Ovary (tissue), 9 donors: ENCODE results near the gene CARD9. TPM values are rescaled to one million over a fixed set of nuclear protein-coding genes. Genes with fewer than 3 reads are reported as not detected.

Source experiments
- DNase-seq, 5 donors: peaks; one replicate each; pipeline ENCODE4 v3.0.0-alpha.2; 2019 to 2020
- H3K27ac ChIP-seq, 2 donors: fragments of 200-600 bp; one replicate each; pipeline versions ENCODE4 v1.5.1 to v1.8.0; 2019 to 2022
- H3K27me3 ChIP-seq: fragments of 200-600 bp; one replicate; pipeline ENCODE4 v1.8.0; 2022
- H3K36me3 ChIP-seq: fragments of 200-600 bp; sonication (generic); one replicate; pipeline ENCODE4 v1.5.1; 2019
- H3K4me1 ChIP-seq: one replicate; pipeline ENCODE4 v1.8.1; 2013; ENCODE audit warnings: mild to moderate bottlenecking, moderate library complexity; ENCODE audit not compliant: insufficient read depth
- H3K4me3 ChIP-seq: fragments of 200-600 bp; sonication (generic); one replicate; pipeline ENCODE4 v1.5.1; 2017
- H3K9me3 ChIP-seq, 2 donors: fragments of 200-600 bp in 1 of 2; sonication (generic) in 1 of 2; one replicate each; pipeline versions ENCODE4 v1.5.1 to v1.8.1; 2013 to 2019; ENCODE audit warnings: mild to moderate bottlenecking in 1 of 2, moderate library complexity in 1 of 2
- EP300 ChIP-seq: sonication (generic); formaldehyde crosslinking; IDR thresholded peaks from one replicate; pipeline ENCODE4 v1.6.1; 2017; ENCODE audit warnings: antibody characterized with exemption
- POLR2A ChIP-seq: fragments of 450-650 bp; IDR thresholded peaks from one replicate; pipeline ENCODE4 v1.6.1; 2017; ENCODE audit warnings: antibody characterized with exemption, mild to moderate bottlenecking, moderate library complexity
- WGBS, 3 donors: extraction: QIAGEN DNeasy Blood & Tissue Kit in 1 of 3; methylation state at CpG; one replicate each; pipeline versions ENCODE4 v1.1.5 to v1.1.7; 2013 to 2017; 5-methylcytosine and 5-hydroxymethylcytosine counted together
- intact Hi-C, 4 donors: fragments of 100-400 bp; cut with DNase I; formaldehyde crosslinking; loops; one replicate each; pipeline versions ENCODE4 v1.11.0 to v1.15.1; 2022 to 2023
- polyA plus RNA-seq, 2 donors: library from polyadenylated mRNA; stranded (reverse); fragments of 200-250 nt in 1 of 2; fragments of 350-450 nt in 1 of 2; fragmentation: Illumina TruSeq in 1 of 2; extraction: RNeasy Lipid Tissue Mini Kit (QIAGEN cat#74804) in 1 of 2; gene quantifications; one replicate each; pipeline ENCODE4 v1.2.3, GENCODE V29; 2013 to 2014
- total RNA-seq, 7 donors: library from RNA; depleted of rRNA in 2 of 7; stranded (reverse); fragments of >200 nt in 2 of 7; fragmentation: NEBNext Ultra II Directional in 3 of 7; extraction: Animal tissue kit (Norgen Biotek cat#: 25700) in 3 of 7; gene quantifications; one replicate each; pipeline versions ENCODE4 v1.1.0 to v1.2.4, GENCODE V29; 2016 to 2023
- TF ChIP-seq, protein P1 (sequence below), 3 donors: fragments of 450-650 bp in 2 of 3; fragments of 200-600 bp in 1 of 3; IDR thresholded peaks; one replicate each; pipeline versions ENCODE4 v1.5.1 to v1.8.0; 2016 to 2022; ENCODE audit warnings: antibody characterized with exemption in 3 of 3, mild to moderate bottlenecking in 1 of 3
- donor health status: DM: no; HTN: no; CAD: no; lungs with moderate emphysema.
- donor health status: DM: no; HTN: no; CAD: no.
- donor health status: Bipolar disorder and iron deficiency.
- donor health status: DM: yes; HTN: yes; CAD: no.
- donor health status: DM: no; HTN: no; CAD: no.
- donor health status: DM: yes; HTN: yes; CAD: no.

Gene CARD9
- total and polyA plus RNA-seq, 9 donors, result 0.48 to 3.5 (median 1.1) TPM; not detected in 1

- Histone ChIP-seq H3K4me1 (no peaks in the 10 kb centered on the region), H3K4me3 (no peak overlapping the region), H3K27ac (no peak overlapping the region), H3K27me3 (no peaks in the 10 kb centered on the region), H3K9me3 (no peaks in the 10 kb centered on the region), H3K36me3 (no peaks in the 10 kb centered on the region)
- intact Hi-C loops, result loop anchor here in 1 of 4 donors (5.0 kb wide), 1 partner anchor 50 kb away; no protein-coding TSS in a partner anchor
- 86 to 88% (median 87%) methylated on average over 16 of the region's 16 CpGs for WGBS, 3 donors
- no peak for TF ChIP-seq EP300
- TF ChIP-seq, protein P1, sequence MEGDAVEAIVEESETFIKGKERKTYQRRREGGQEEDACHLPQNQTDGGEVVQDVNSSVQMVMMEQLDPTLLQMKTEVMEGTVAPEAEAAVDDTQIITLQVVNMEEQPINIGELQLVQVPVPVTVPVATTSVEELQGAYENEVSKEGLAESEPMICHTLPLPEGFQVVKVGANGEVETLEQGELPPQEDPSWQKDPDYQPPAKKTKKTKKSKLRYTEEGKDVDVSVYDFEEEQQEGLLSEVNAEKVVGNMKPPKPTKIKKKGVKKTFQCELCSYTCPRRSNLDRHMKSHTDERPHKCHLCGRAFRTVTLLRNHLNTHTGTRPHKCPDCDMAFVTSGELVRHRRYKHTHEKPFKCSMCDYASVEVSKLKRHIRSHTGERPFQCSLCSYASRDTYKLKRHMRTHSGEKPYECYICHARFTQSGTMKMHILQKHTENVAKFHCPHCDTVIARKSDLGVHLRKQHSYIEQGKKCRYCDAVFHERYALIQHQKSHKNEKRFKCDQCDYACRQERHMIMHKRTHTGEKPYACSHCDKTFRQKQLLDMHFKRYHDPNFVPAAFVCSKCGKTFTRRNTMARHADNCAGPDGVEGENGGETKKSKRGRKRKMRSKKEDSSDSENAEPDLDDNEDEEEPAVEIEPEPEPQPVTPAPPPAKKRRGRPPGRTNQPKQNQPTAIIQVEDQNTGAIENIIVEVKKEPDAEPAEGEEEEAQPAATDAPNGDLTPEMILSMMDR (IDR thresholded peaks at IDR 0.05), result no peak
- TF ChIP-seq POLR2A, result no peak
- DNase-seq, result no peak
These were observed 55.8 kb downstream of the CARD9 start for GRCh38 chr9:136317695-136318094.

- Histone ChIP-seq H3K9me3 (no peaks in the 10 kb centered on the region), H3K36me3 (no peaks in the 10 kb centered on the region), H3K27ac (no peak overlapping the region), H3K4me1 (no peaks in the 10 kb centered on the region), H3K4me3 (no peak overlapping the region), H3K27me3 (no peaks in the 10 kb centered on the region)
- intact Hi-C loops, result loop anchor here in 1 of 4 donors (5.0 kb wide), 1 partner anchor 50 kb away; no protein-coding TSS in a partner anchor
- DNase-seq, result no peak
- 85 to 89% (median 87%) methylated on average over 13 of the region's 13 CpGs for WGBS, 3 donors
- TF ChIP-seq EP300 (no peak), POLR2A (no peak)
- TF ChIP-seq, protein P1 (IDR thresholded peaks at IDR 0.05), result no peak
These were observed 56.4 kb downstream of the CARD9 start for GRCh38 chr9:136316896-136317676.

- H3K4me3 ChIP-seq, result no peak overlapping the region
- no peak overlapping the region for H3K27ac ChIP-seq
- H3K27me3 ChIP-seq, result no peaks in the 10 kb centered on the region
- H3K36me3 ChIP-seq, result no peaks in the 10 kb centered on the region
- H3K4me1 ChIP-seq, result no peaks in the 10 kb centered on the region
- TF ChIP-seq POLR2A, result no peak
- TF ChIP-seq, protein P1 (IDR thresholded peaks at IDR 0.05), result no peak
- TF ChIP-seq EP300, result no peak
- intact Hi-C loops, result loop anchor here in 1 of 4 donors (5.0 kb wide), 1 partner anchor 51 kb away; no protein-coding TSS in a partner anchor
- WGBS, 3 donors, result 94 to 96% (median 96%) methylated on average over 23 of the region's 23 CpGs
- no peaks in the 10 kb centered on the region for H3K9me3 ChIP-seq
- DNase-seq, result no peak
These were observed 57.2 kb downstream of the CARD9 start for GRCh38 chr9:136316271-136316751.

- no peak for DNase-seq
- Histone ChIP-seq H3K36me3 (no peaks in the 10 kb centered on the region), H3K9me3 (no peaks in the 10 kb centered on the region), H3K4me3 (no peak overlapping the region), H3K27ac (no peak overlapping the region), H3K4me1 (no peaks in the 10 kb centered on the region), H3K27me3 (no peaks in the 10 kb centered on the region)
- WGBS, 3 donors, result 82 to 90% (median 84%) methylated on average over 4 of the region's 4 CpGs
- intact Hi-C loops, result loop anchor here in 2 of 4 donors (5.0 kb wide), 2 partner anchors 52 to 87 kb away; partner anchors contain the start of gene SNAPC4 (in 1 of the 2)
- TF ChIP-seq, protein P1 (IDR thresholded peaks at IDR 0.05), result no peak
- no peak for TF ChIP-seq POLR2A
- TF ChIP-seq EP300, result no peak
These were observed 58.5 kb downstream of the CARD9 start for GRCh38 chr9:136314944-136315343.
